WTC11 (cell line): ENCODE data around the gene OPN3. TPM values are rescaled to one million over a fixed set of nuclear protein-coding genes. Genes with fewer than 3 reads are reported as not detected.

Experiments used
- ATAC-seq: fragments of 200-7000 bp; cut with Tn5 transposase; 2 replicates; pipeline ENCODE4 v1.10.0; 2021; ENCODE audit warnings: mild to moderate bottlenecking, moderate library complexity
- CTCF ChIA-PET: fragments of 300-600 bp; sonication (Branson Sonifier 250); formaldehyde crosslinking; loops from one replicate; lab custom pipeline; 2021; ENCODE audit warnings: antibody characterized with exemption; lab: Charles Lee
- POLR2A ChIA-PET: fragments of 350-600 bp; sonication (Branson Sonifier 250); formaldehyde crosslinking; loops from one replicate; lab custom pipeline; 2021; ENCODE audit warnings: antibody characterized with exemption; lab: Charles Lee
- DNase-seq: peaks from one replicate; pipeline ENCODE4 v3.0.0; 2021; ENCODE audit warnings: low spot score
- H3K27ac Mint-ChIP-seq: 2 replicates; pipeline ENCODE4 v1.8.0; 2021; ENCODE audit warnings: mixed read lengths
- H3K27me3 Mint-ChIP-seq: 2 replicates; pipeline ENCODE4 v1.8.0; 2021; ENCODE audit warnings: low read depth, mild to moderate bottlenecking, moderate library complexity, mixed read lengths
- H3K36me3 Mint-ChIP-seq: 2 replicates; pipeline ENCODE4 v1.8.0; 2021; ENCODE audit warnings: mixed read lengths
- H3K4me1 Mint-ChIP-seq: 2 replicates; pipeline ENCODE4 v1.8.0; 2022; ENCODE audit warnings: mixed read lengths
- H3K4me3 Mint-ChIP-seq: 2 replicates; pipeline ENCODE4 v1.8.0; 2021; ENCODE audit warnings: mild to moderate bottlenecking, moderate library complexity, mixed read lengths
- H3K9me3 Mint-ChIP-seq: 2 replicates; pipeline ENCODE4 v1.8.0; 2021; ENCODE audit warnings: mixed read lengths
- AFF4 ChIP-seq: sonication (generic); formaldehyde crosslinking; IDR thresholded peaks from 2 replicates; pipeline ENCODE4 v1.8.1; 2023; ENCODE audit warnings: mild to moderate bottlenecking, missing genetic modification reagents, borderline replicate concordance
- AR ChIP-seq: fragments of 250-450 bp; sonication (Bioruptor Pico); IDR thresholded peaks from 2 replicates; pipeline ENCODE4 v1.9.0; 2021; ENCODE audit warnings: mild to moderate bottlenecking
- ARID4B ChIP-seq: sonication (generic); formaldehyde crosslinking; IDR thresholded peaks from 2 replicates; pipeline ENCODE4 v1.8.0; 2023; ENCODE audit warnings: missing genetic modification reagents, mild to moderate bottlenecking, borderline replicate concordance
- EMX1 ChIP-seq: fragments of 250-450 bp; sonication (Bioruptor Pico); IDR thresholded peaks from 2 replicates; pipeline ENCODE4 v1.8.0; 2021; ENCODE audit warnings: mild to moderate bottlenecking
- FOXJ3 ChIP-seq: sonication (generic); formaldehyde crosslinking; IDR thresholded peaks from 2 replicates; pipeline ENCODE4 v1.9.0; 2021; ENCODE audit warnings: missing genetic modification reagents, mild to moderate bottlenecking, borderline replicate concordance
- FOXP4 ChIP-seq: sonication (generic); formaldehyde crosslinking; IDR thresholded peaks from 2 replicates; pipeline ENCODE4 v1.8.0; 2022; ENCODE audit warnings: mild to moderate bottlenecking, missing genetic modification reagents
- GABPB1 ChIP-seq: sonication (generic); formaldehyde crosslinking; IDR thresholded peaks from 2 replicates; pipeline ENCODE4 v1.8.1; 2023; ENCODE audit warnings: mild to moderate bottlenecking, missing genetic modification reagents
- MYBL2 ChIP-seq: sonication (generic); formaldehyde crosslinking; IDR thresholded peaks from 2 replicates; pipeline ENCODE4 v1.8.1; 2023; ENCODE audit warnings: mild to moderate bottlenecking, moderate library complexity, missing genetic modification reagents
- NFYB ChIP-seq: sonication (generic); formaldehyde crosslinking; conservative IDR thresholded peaks from 2 replicates; pipeline ENCODE4 v1.8.0; 2022; ENCODE audit warnings: low read depth, missing genetic modification reagents
- NR3C1 ChIP-seq: sonication (generic); formaldehyde crosslinking; conservative IDR thresholded peaks from 2 replicates; pipeline ENCODE4 v1.8.1; 2023; ENCODE audit warnings: low read depth, mild to moderate bottlenecking, missing genetic modification reagents
- OVOL2 ChIP-seq: fragments of 250-450 bp; sonication (Bioruptor Pico); IDR thresholded peaks from 2 replicates; pipeline ENCODE4 v1.9.0; 2021; ENCODE audit warnings: mild to moderate bottlenecking, borderline replicate concordance
- PRRX2 ChIP-seq: fragments of 250-450 bp; sonication (Bioruptor Pico); IDR thresholded peaks from 2 replicates; pipeline ENCODE4 v1.8.0; 2021; ENCODE audit warnings: mild to moderate bottlenecking
- SOX15 ChIP-seq: fragments of 250-450 bp; sonication (Bioruptor Pico); IDR thresholded peaks from 2 replicates; pipeline ENCODE4 v1.9.0; 2021; ENCODE audit warnings: mild to moderate bottlenecking
- TEAD4 ChIP-seq: sonication (generic); formaldehyde crosslinking; IDR thresholded peaks from 2 replicates; pipeline ENCODE4 v1.8.0; 2022; ENCODE audit warnings: mild to moderate bottlenecking, missing genetic modification reagents
- USF2 ChIP-seq: sonication (generic); formaldehyde crosslinking; IDR thresholded peaks from 2 replicates; pipeline ENCODE4 v1.8.1; 2023; ENCODE audit warnings: mild to moderate bottlenecking, missing genetic modification reagents, moderate library complexity
- ZBTB21 ChIP-seq: sonication (generic); formaldehyde crosslinking; IDR thresholded peaks from 2 replicates; pipeline ENCODE4 v1.8.1; 2023; ENCODE audit warnings: mild to moderate bottlenecking, missing genetic modification reagents, borderline replicate concordance
- ZNF219 ChIP-seq: sonication (generic); formaldehyde crosslinking; IDR thresholded peaks from 2 replicates; pipeline ENCODE4 v1.8.0; 2023; ENCODE audit warnings: missing genetic modification reagents, mild to moderate bottlenecking, borderline replicate concordance
- ZNF232 ChIP-seq: sonication (generic); formaldehyde crosslinking; IDR thresholded peaks from 2 replicates; pipeline ENCODE4 v1.8.0; 2022; ENCODE audit warnings: mild to moderate bottlenecking, missing genetic modification reagents
- ZNF532 ChIP-seq: fragments of 250-450 bp; sonication (Bioruptor Pico); IDR thresholded peaks from 2 replicates; pipeline ENCODE4 v1.9.0; 2021; ENCODE audit warnings: mild to moderate bottlenecking, borderline replicate concordance
- total RNA-seq: library from RNA; stranded (reverse); gene quantifications from 3 replicates; pipeline ENCODE4 v1.2.3, GENCODE V29; 2021

The OPN3 gene
- total RNA-seq, 1 experiment from 2014 or later = 17.2 TPM

GRCh38 chr1:241666419-241666818, 26.2 kb upstream of the OPN3 start:
- TF ChIP-seq FOXJ3 (CRISPR knock-in tag) (no peak), ARID4B (CRISPR knock-in tag) (no peak), PRRX2 (CRISPR knock-in tag) (no peak), TEAD4 (no peak), EMX1 (CRISPR knock-in tag) (no peak), ZNF219 (CRISPR knock-in tag) (no peak), SOX15 (CRISPR knock-in tag) (no peak), AFF4 (CRISPR knock-in tag) (no peak), ZNF532 (no peak), NFYB (CRISPR knock-in tag) (no peak), OVOL2 (CRISPR knock-in tag) (no peak), FOXP4 (no peak), MYBL2 (no peak), ZBTB21 (CRISPR knock-in tag) (no peak), NR3C1 (CRISPR knock-in tag) (no peak), AR (no peak), ZNF232 (CRISPR knock-in tag) (no peak), GABPB1 (CRISPR knock-in tag) (no peak), USF2 (no peak)
- ChIA-PET CTCF (no interaction called here), POLR2A (no interaction called here)
- Mint-ChIP-seq H3K4me1 (peaks cover 11% of the 10 kb centered on the region), H3K27me3 (no peaks in the 10 kb centered on the region), H3K36me3 (no peaks in the 10 kb centered on the region), H3K27ac (no peak overlapping the region), H3K4me3 (no peak overlapping the region), H3K9me3 (no peaks in the 10 kb centered on the region)
- DNase-seq (no peak), ATAC-seq (no peak)
